Stimulated activated naive B cell treated with anti-CD40 and anti-IgM and Interleukin-4, amounts not matched to agents 10 μg/mL and 1 μg/mL and 100 μg/mL, for 72 hours (primary cell): ENCODE results near the gene CHRDL1.

ENCODE experiments used
- ATAC-seq, 2 donors: fragments of 150-1000 bp; cut with Tn5 transposase; replicated peaks; 2 replicates each; pipeline ENCODE4 v1.10.0; 2021; ENCODE audit warnings: moderate library complexity in 1 of 2
- DNase-seq: peaks from one replicate; pipeline ENCODE4 v3.0.0; 2021
- H3K27ac Mint-ChIP-seq: one replicate; pipeline ENCODE4 v1.8.0; 2022; ENCODE audit warnings: mild to moderate bottlenecking, mixed read lengths
- H3K27me3 Mint-ChIP-seq, 2 donors: one replicate each; pipeline ENCODE4 v1.8.0; 2022; ENCODE audit warnings: mixed read lengths in 2 of 2
- H3K36me3 Mint-ChIP-seq, 2 donors: one replicate each; pipeline ENCODE4 v1.8.0; 2022; ENCODE audit warnings: mixed read lengths in 2 of 2, mild to moderate bottlenecking in 1 of 2
- H3K4me1 Mint-ChIP-seq, 2 donors: one replicate each; pipeline ENCODE4 v1.8.0; 2022; ENCODE audit warnings: mixed read lengths in 2 of 2, mild to moderate bottlenecking in 1 of 2
- H3K4me3 Mint-ChIP-seq, 2 donors: one replicate each; pipeline ENCODE4 v1.8.0; 2022; ENCODE audit warnings: mild to moderate bottlenecking in 2 of 2, mixed read lengths in 2 of 2, moderate library complexity in 1 of 2
- H3K9me3 Mint-ChIP-seq, 2 donors: one replicate each; pipeline ENCODE4 v1.8.0; 2022; ENCODE audit warnings: mixed read lengths in 2 of 2, mild to moderate bottlenecking in 1 of 2

The CHRDL1 gene

DNA sequence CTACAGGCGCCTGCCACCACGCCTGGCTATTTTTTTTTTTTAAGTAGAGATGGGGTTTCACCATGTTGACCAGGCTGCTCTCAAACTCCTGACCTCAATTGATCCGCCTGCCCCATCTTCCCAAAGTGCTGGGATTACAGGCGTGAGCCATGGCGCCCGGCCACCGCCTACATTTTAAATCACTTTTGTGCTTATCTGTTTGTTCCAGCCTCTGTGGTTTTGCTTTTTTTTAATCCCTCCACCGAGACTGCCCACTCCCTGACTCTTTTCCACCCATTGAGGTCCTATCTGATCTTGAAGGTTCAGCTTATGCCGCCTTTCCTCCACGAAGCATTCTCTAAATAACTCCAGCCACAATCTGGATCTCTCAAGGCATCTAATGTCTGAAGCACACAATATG, 73.5 kb downstream of the CHRDL1 start:
- Mint-ChIP-seq H3K9me3 (no peaks in the 10 kb centered on the region), H3K4me3 (no peak overlapping the region), H3K27ac (no peak overlapping the region), H3K27me3 (no peaks in the 10 kb centered on the region), H3K36me3 (no peaks in the 10 kb centered on the region), H3K4me1 (peaks cover 2 to 12% of the 10 kb centered on the region in 2 donors)
- no peak for ATAC-seq
- no peak for DNase-seq

- ATAC-seq (no peak), DNase-seq (no peak)
- H3K27me3 Mint-ChIP-seq, result no peaks in the 10 kb centered on the region
- no peaks in the 10 kb centered on the region for H3K9me3 Mint-ChIP-seq
- H3K27ac Mint-ChIP-seq, result no peak overlapping the region
- H3K36me3 Mint-ChIP-seq, result no peaks in the 10 kb centered on the region
- no peak overlapping the region for H3K4me3 Mint-ChIP-seq
- peaks cover 2 to 8% of the 10 kb centered on the region in 2 donors for H3K4me1 Mint-ChIP-seq
Measured at GRCh38 chrX:110713666-110714065, 82.0 kb downstream of the CHRDL1 start.

DNA sequence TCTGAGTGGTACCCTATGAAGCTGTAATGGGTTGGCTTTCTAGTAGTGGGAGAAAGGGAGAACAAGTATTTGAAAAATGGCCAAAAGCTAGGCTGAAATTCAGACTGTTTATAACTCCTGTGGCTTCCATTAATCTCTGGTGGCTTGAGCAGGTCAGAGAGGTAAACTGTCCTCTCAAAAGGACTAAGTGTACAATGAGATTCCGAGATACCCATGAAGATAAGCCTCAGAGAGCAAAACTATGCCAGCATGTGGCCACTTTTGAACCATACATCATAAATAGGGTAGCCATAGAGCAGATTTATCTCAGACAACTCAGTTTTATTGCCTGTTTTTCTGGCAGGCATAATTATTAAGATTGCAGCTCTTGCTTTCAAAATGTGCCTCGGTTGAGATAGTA, 89.2 kb downstream of the CHRDL1 start:
- H3K27ac Mint-ChIP-seq, result no peak overlapping the region
- no peak for ATAC-seq
- DNase-seq, result no peak
- no peaks in the 10 kb centered on the region for H3K4me1 Mint-ChIP-seq
- H3K36me3 Mint-ChIP-seq, result no peaks in the 10 kb centered on the region
- H3K9me3 Mint-ChIP-seq, result no peaks in the 10 kb centered on the region
- peaks cover 0 to 5% of the 10 kb centered on the region in 2 donors for H3K27me3 Mint-ChIP-seq
- H3K4me3 Mint-ChIP-seq, result no peak overlapping the region

DNA sequence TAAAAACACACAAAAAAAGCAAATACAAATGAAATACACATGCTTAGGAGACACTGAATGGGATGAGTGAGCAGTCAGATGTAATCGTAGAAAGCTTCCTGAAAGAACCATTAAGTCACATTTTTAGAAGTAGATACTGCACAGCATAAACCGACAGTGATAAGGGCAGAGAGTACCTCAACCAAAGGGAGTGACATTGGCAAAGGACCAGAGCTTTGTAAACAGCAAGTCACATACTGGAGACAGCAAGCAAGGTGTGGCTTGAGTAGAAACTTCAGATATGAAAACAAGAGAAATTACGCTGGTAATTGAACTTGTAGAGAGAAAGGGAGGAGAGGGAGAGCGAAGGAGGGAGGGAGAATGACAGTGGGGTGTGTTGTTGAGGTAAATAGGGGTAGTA, 92.0 kb downstream of the CHRDL1 start:
- Mint-ChIP-seq H3K27me3 (peaks cover 0 to 5% of the 10 kb centered on the region in 2 donors), H3K9me3 (no peaks in the 10 kb centered on the region), H3K4me1 (peaks cover 0 to 6% of the 10 kb centered on the region in 2 donors), H3K27ac (no peak overlapping the region), H3K36me3 (no peaks in the 10 kb centered on the region), H3K4me3 (no peak overlapping the region)
- ATAC-seq (no peak), DNase-seq (no peak)

DNA sequence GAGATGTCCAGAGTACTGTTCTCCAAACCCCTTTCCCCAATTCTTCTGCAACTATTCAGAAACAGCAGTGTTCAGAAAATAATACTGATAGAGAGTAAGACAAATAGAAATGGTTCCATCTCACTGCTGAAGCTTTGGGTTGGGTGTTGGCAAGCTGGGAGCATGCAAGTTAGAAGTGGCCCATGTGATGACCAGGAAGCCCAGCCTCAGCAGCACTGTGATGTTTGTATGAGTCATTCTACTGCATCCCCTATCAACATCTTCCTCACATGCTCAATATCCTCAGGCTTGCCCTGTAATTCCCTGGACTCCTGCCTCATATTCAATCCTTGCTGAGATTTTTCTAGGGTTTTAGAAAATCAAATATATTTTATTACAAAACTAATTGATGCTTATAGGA, 96.5 kb downstream of the CHRDL1 start:
- Mint-ChIP-seq H3K4me1 (peaks cover 1 to 13% of the 10 kb centered on the region in 2 donors), H3K27ac (no peak overlapping the region)
- DNase-seq, result no peak

GRCh38 chrX:110698696-110699095, 96.9 kb downstream of the CHRDL1 start:
- Mint-ChIP-seq H3K27ac (no peak overlapping the region), H3K4me1 (peaks cover 1 to 13% of the 10 kb centered on the region in 2 donors), H3K36me3 (peaks cover 0 to 4% of the 10 kb centered on the region in 2 donors), H3K4me3 (no peak overlapping the region), H3K27me3 (peaks cover 0 to 4% of the 10 kb centered on the region in 2 donors), H3K9me3 (no peaks in the 10 kb centered on the region)
- peak; percentile 1 for DNase-seq
- peak; percentile 79 to 81 for ATAC-seq

More for the DNA sequence above, 96.5 kb downstream of the CHRDL1 start:
- no peaks in the 10 kb centered on the region for H3K9me3 Mint-ChIP-seq
- peaks cover 0 to 4% of the 10 kb centered on the region in 2 donors for H3K36me3 Mint-ChIP-seq
- peak; percentile 47 to 50 for ATAC-seq
- H3K4me3 Mint-ChIP-seq, result no peak overlapping the region
- peaks cover 0 to 5% of the 10 kb centered on the region in 2 donors for H3K27me3 Mint-ChIP-seq

- Mint-ChIP-seq H3K4me1 (peaks cover 4% of the 10 kb centered on the region in 2 donors), H3K36me3 (peaks cover 0 to 4% of the 10 kb centered on the region in 2 donors), H3K4me3 (no peak overlapping the region), H3K27me3 (peaks cover 0 to 6% of the 10 kb centered on the region in 2 donors), H3K9me3 (no peaks in the 10 kb centered on the region), H3K27ac (no peak overlapping the region)
- DNase-seq (no peak), ATAC-seq (no peak)
Measured at GRCh38 chrX:110692866-110693265, 102.8 kb downstream of the CHRDL1 start.

- Mint-ChIP-seq H3K27ac (no peak overlapping the region), H3K4me1 (peaks cover 2 to 4% of the 10 kb centered on the region in 2 donors), H3K9me3 (no peaks in the 10 kb centered on the region), H3K36me3 (no peaks in the 10 kb centered on the region), H3K4me3 (no peak overlapping the region), H3K27me3 (peaks cover 0 to 6% of the 10 kb centered on the region in 2 donors)
- ATAC-seq (no peak), DNase-seq (no peak)
Measured at GRCh38 chrX:110691446-110691845, 104.2 kb downstream of the CHRDL1 start.

DNA sequence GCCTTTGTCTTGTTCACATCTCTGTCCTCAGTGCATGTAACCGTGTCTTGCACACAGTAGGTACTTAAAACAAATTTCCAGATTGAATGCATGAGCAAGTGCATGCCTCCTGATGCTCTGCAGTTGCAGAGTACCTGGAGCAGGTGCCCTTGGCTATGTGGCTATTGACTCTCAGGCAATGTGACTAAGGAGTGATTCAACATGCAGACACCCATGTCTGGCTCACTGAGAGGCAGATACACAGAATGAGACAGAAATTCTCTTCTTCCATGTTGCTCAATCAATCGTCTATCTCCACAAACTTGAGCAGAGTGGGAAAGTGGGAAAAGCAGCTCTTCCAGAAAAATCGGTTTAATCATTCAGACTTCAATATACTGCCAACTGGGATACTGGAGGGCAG, 111.0 kb downstream of the CHRDL1 start:
- no peaks in the 10 kb centered on the region for H3K4me1 Mint-ChIP-seq
- no peaks in the 10 kb centered on the region for H3K36me3 Mint-ChIP-seq
- DNase-seq, result no peak
- no peaks in the 10 kb centered on the region for H3K27me3 Mint-ChIP-seq
- H3K4me3 Mint-ChIP-seq, result no peak overlapping the region
- no peak for ATAC-seq
- no peak overlapping the region for H3K27ac Mint-ChIP-seq
- H3K9me3 Mint-ChIP-seq, result no peaks in the 10 kb centered on the region

DNA sequence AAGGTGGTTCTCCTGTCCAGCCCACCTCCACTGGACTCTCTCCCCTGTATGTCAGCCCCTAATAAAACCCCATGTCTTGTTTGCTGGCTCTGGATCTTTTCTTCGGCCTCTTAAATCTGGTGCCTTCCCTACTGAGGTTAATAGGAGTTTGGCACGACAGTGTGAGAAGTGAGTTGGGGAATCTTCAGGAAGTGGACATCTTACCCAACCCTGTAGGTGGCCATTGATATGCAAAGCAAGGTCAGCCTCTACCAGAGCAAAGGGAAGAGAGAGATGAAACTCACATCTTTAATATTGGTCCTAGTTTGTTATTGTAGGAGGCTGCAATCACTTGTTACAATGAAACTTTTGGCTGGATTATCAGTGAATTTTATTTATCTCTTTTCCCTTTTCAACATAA, 111.7 kb downstream of the CHRDL1 start:
- no peaks in the 10 kb centered on the region for H3K9me3 Mint-ChIP-seq
- H3K4me1 Mint-ChIP-seq, result no peaks in the 10 kb centered on the region
- no peak for DNase-seq
- H3K27ac Mint-ChIP-seq, result no peak overlapping the region
- ATAC-seq, result no peak
- H3K4me3 Mint-ChIP-seq, result no peak overlapping the region
- H3K27me3 Mint-ChIP-seq, result no peaks in the 10 kb centered on the region
- H3K36me3 Mint-ChIP-seq, result no peaks in the 10 kb centered on the region

- no peaks in the 10 kb centered on the region for H3K9me3 Mint-ChIP-seq
- ATAC-seq, result no peak
- peaks cover 0 to 8% of the 10 kb centered on the region in 2 donors for H3K27me3 Mint-ChIP-seq
- H3K27ac Mint-ChIP-seq, result no peak overlapping the region
- no peak overlapping the region for H3K4me3 Mint-ChIP-seq
- no peak for DNase-seq
- H3K36me3 Mint-ChIP-seq, result no peaks in the 10 kb centered on the region
- no peaks in the 10 kb centered on the region for H3K4me1 Mint-ChIP-seq
Measured at GRCh38 chrX:110678591-110678990, 117.0 kb downstream of the CHRDL1 start.

DNA sequence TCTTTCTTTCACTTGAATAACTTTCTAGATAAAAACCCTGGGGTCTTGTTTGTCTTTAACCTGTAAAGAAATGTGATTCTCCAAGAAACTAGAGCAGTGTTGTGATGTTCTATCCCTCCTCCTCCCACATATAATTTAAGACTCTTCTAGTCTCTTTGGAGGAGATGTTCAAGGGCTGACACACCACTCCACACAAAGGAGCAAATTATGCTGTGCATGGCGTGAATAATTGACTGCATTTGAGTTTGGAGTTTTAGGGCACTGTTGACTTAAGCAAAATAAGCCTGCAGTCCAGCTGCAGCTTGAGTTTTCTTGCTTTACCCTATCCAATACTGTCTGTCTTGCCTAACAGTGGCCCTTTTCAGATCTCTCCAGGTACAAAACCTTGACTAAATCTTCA, 119.7 kb downstream of the CHRDL1 start:
- no peak for ATAC-seq
- H3K27me3 Mint-ChIP-seq, result peaks cover 0 to 8% of the 10 kb centered on the region in 2 donors

DNA sequence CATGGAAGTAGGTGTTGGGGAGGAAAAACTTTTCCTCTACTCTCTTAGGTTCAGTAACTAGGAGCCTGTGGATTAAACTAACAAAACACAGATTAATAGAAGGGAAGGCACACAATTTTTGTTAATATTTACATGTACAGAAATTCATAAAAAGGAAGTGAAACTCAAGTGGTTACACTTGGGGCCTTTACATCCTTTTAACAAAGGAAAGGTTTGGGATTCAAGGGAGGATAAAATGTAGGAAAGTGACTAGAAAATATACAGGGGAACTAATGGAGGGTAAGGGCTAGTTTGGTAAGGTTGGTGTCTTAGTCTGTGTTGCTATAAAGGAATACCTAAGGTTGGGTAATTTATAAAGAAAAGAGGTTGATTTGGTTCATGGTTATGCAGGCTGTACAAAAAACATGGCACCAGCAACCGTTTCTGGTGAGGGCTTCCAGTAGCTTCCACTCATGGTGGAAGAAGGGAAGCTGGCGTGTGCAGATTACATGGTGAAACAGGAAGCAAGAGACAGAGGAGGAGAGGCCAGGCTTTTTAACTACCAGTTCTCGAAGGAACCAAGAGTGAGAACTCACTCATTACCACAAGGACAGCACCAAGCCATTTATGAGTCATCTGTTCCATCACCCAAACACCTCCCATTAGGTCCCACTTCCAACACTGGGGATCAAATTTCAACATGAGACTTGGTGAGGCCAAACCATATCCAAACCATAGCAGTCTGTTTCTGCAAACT, 124.4 kb downstream of the CHRDL1 start:
- H3K9me3 Mint-ChIP-seq, result peaks cover 1 to 11% of the 10 kb centered on the region in 2 donors
- H3K27me3 Mint-ChIP-seq, result peaks cover 0 to 3% of the 10 kb centered on the region in 2 donors
- H3K27ac Mint-ChIP-seq, result no peak overlapping the region
- ATAC-seq (peak; percentile 76 to 83), DNase-seq (peak; percentile 0)
- no peaks in the 10 kb centered on the region for H3K36me3 Mint-ChIP-seq
- H3K4me1 Mint-ChIP-seq, result peaks cover 0 to 12% of the 10 kb centered on the region in 2 donors
- no peak overlapping the region for H3K4me3 Mint-ChIP-seq

More for the DNA sequence above, 119.7 kb downstream of the CHRDL1 start:
- no peak for DNase-seq
- no peak overlapping the region for H3K27ac Mint-ChIP-seq
- H3K36me3 Mint-ChIP-seq, result no peaks in the 10 kb centered on the region
- peaks cover 0 to 7% of the 10 kb centered on the region in 2 donors for H3K4me1 Mint-ChIP-seq
- H3K9me3 Mint-ChIP-seq, result peaks cover 1 to 5% of the 10 kb centered on the region in 2 donors
- no peak overlapping the region for H3K4me3 Mint-ChIP-seq

DNA sequence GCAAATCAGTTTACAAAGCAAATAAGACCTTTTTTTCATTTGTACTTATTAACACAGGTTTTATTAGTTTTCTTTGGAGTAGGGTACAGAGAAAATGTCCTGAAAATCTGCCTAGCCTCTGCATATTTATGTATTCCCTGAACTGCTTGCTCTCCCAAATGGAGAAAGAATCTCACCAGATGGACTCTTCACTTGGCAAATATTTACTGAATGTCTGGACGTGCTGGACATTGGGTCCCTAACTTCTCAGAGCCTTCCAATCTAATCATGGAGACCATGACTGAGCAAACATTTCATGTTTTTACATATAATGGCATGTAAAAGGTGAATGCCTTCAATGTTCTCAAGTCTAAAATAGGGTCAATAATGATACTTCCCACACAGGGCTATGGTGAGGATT, 126.0 kb downstream of the CHRDL1 start:
- ATAC-seq, result no peak
- peaks cover 0 to 12% of the 10 kb centered on the region in 2 donors for H3K4me1 Mint-ChIP-seq
- no peaks in the 10 kb centered on the region for H3K36me3 Mint-ChIP-seq
- peaks cover 1 to 11% of the 10 kb centered on the region in 2 donors for H3K9me3 Mint-ChIP-seq
- DNase-seq, result no peak
- peaks cover 0 to 3% of the 10 kb centered on the region in 2 donors for H3K27me3 Mint-ChIP-seq
- H3K27ac Mint-ChIP-seq, result no peak overlapping the region
- no peak overlapping the region for H3K4me3 Mint-ChIP-seq

DNA sequence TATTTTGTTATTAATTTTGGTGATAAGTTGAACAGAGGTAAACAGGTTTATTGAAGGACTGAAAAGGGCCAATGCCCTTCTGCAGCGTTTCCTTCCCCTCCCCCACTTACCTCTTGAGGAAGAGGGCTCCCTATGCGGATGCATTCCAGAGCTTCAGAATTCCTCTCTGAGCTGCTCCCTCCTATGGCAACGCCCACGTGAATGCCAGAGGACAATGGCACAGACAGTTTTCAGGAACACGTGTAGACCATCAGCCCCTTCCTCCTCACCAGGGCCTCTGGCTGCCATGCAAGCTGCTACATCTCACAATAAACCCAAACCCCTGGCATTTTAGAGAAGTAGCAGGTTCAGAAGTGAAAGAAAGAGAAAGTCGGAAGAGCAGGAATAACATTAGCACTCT, 127.9 kb downstream of the CHRDL1 start:
- Mint-ChIP-seq H3K27ac (no peak overlapping the region), H3K4me3 (no peak overlapping the region), H3K4me1 (peaks cover 0 to 12% of the 10 kb centered on the region in 2 donors), H3K9me3 (peaks cover 1 to 11% of the 10 kb centered on the region in 2 donors), H3K27me3 (peaks cover 0 to 3% of the 10 kb centered on the region in 2 donors), H3K36me3 (no peaks in the 10 kb centered on the region)
- DNase-seq (no peak), ATAC-seq (no peak)
